A549 (cell line): ENCODE measurements around the gene GHRHR.

Experiments used
- CTCF ChIP-seq: fragments of >200 bp; sonication (Bioruptor Twin); formaldehyde crosslinking; IDR thresholded peaks from 3 replicates; pipeline ENCODE4 v1.5.1; 2016
- FOSB ChIP-seq: fragments of 250-450 bp; sonication (Bioruptor Pico); IDR thresholded peaks from 2 replicates; pipeline ENCODE4 v1.5.0; 2020; ENCODE audit warnings: mild to moderate bottlenecking, moderate library complexity
- HDAC2 ChIP-seq: fragments of 200-600 bp; sonication (generic); IDR thresholded peaks from 2 replicates; pipeline ENCODE4 v1.6.1; 2016
- JUN ChIP-seq, 2 experiments: fragments of >200 bp; sonication (Bioruptor Twin); formaldehyde crosslinking; IDR thresholded peaks; 2 replicates in 1 of 2; 3 replicates in 1 of 2; pipeline ENCODE4 v1.6.1; 2016 to 2017
- KDM5A ChIP-seq: fragments of 200-600 bp; sonication (generic); IDR thresholded peaks from 2 replicates; pipeline ENCODE4 v1.6.1; 2016; ENCODE audit warnings: antibody characterized with exemption, mild to moderate bottlenecking
- MYC ChIP-seq: IDR thresholded peaks from 2 replicates; pipeline ENCODE4 v1.6.1; 2012; ENCODE audit warnings: mild to moderate bottlenecking, inconsistent platforms, low read length, improper control_type of control experiment, borderline replicate concordance
- POLR2A ChIP-seq: IDR thresholded peaks from 2 replicates; pipeline ENCODE4 v1.6.1; 2012; ENCODE audit warnings: mild to moderate bottlenecking, low read length
- RAD21 ChIP-seq, 2 experiments: fragments of >200 bp in 1 of 2; sonication (Bioruptor Twin) in 1 of 2; formaldehyde crosslinking in 1 of 2; IDR thresholded peaks in 1 of 2; conservative IDR thresholded peaks in 1 of 2; 2 replicates in 1 of 2; 3 replicates in 1 of 2; pipeline ENCODE4 v1.6.1; 2012 to 2018; ENCODE audit warnings: inconsistent platforms in 1 of 2
- ZC3H11A ChIP-seq: fragments of 450-650 bp; IDR thresholded peaks from 2 replicates; pipeline ENCODE4 v1.6.1; 2014; ENCODE audit warnings: antibody characterized with exemption, mild to moderate bottlenecking
- TF ChIP-seq, protein P1 (sequence below): fragments of 450-650 bp; IDR thresholded peaks from 2 replicates; pipeline ENCODE4 v1.6.1; 2014; ENCODE audit warnings: antibody characterized with exemption
- TF ChIP-seq, protein P2 (sequence below): fragments of 150-350 bp; IDR thresholded peaks from 2 replicates; pipeline ENCODE4 v1.6.1; 2014; ENCODE audit warnings: low read depth, mild to moderate bottlenecking, low read length

DNA sequence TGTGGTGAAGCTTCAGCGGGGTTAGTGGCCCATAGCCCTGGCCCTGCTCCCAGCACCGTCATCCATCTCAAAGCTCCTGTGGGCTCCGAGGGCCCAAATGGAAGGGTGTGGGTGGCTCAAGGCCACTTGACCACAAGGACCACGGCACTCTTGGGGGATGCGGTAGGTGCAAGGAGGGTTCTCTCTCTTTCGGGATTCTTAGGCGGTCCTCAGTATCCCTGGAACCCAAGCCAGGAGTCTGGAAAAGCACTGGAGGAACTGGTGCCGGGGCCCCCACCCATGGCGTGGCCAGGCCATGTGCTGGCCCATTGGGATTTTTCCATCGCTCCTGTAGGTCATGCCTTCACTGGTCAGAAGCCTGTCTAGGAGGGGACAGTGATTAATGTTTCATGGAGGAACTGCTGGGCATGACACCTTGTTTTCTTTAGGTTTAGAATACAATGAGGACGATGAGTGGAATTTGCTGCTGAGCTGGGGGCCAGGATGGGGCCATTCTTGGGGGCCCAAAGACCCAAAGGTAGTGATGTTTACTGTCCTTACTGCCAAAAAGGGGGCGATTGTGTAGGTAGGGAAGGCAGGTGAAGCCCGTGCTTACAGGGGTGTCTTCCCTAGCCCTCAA is 35.4 kb upstream of the GHRHR start:
- TF ChIP-seq, protein P1, sequence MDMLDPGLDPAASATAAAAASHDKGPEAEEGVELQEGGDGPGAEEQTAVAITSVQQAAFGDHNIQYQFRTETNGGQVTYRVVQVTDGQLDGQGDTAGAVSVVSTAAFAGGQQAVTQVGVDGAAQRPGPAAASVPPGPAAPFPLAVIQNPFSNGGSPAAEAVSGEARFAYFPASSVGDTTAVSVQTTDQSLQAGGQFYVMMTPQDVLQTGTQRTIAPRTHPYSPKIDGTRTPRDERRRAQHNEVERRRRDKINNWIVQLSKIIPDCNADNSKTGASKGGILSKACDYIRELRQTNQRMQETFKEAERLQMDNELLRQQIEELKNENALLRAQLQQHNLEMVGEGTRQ, result no peak
- TF ChIP-seq CTCF (no peak), ZC3H11A (no peak), HDAC2 (no peak), KDM5A (no peak), JUN (IDR thresholded peaks at IDR 0.05) (no peak), FOSB (CRISPR knock-in tag) (no peak), POLR2A (no peak), RAD21 (conservative IDR thresholded peaks at IDR 0.05 in 1 of 2, IDR thresholded peaks at IDR 0.05 in 1 of 2) (no peak), MYC (no peak)
- TF ChIP-seq, protein P2, sequence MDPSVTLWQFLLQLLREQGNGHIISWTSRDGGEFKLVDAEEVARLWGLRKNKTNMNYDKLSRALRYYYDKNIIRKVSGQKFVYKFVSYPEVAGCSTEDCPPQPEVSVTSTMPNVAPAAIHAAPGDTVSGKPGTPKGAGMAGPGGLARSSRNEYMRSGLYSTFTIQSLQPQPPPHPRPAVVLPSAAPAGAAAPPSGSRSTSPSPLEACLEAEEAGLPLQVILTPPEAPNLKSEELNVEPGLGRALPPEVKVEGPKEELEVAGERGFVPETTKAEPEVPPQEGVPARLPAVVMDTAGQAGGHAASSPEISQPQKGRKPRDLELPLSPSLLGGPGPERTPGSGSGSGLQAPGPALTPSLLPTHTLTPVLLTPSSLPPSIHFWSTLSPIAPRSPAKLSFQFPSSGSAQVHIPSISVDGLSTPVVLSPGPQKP, result no peak
